Fibroblast of lung (primary cell): ENCODE results near the gene KNDC1.

Experiments used
- EZH2 ChIP-seq: IDR thresholded peaks from 2 replicates; pipeline ENCODE4 v1.5.1; 2012; ENCODE audit warnings: low read length, control low read depth, mild to moderate bottlenecking; ENCODE audit errors: missing control alignments
- TF ChIP-seq, protein P1 (sequence below), 2 donors: IDR thresholded peaks in 1 of 2; conservative IDR thresholded peaks in 1 of 2; 1 replicate in 1 of 2; 2 replicates in 1 of 2; pipeline ENCODE4 v1.5.1; 2011 to 2012; ENCODE audit warnings: low read length in 2 of 2, control low read depth in 1 of 2, inconsistent platforms in 1 of 2, low read depth in 1 of 2, mild to moderate bottlenecking in 1 of 2

DNA sequence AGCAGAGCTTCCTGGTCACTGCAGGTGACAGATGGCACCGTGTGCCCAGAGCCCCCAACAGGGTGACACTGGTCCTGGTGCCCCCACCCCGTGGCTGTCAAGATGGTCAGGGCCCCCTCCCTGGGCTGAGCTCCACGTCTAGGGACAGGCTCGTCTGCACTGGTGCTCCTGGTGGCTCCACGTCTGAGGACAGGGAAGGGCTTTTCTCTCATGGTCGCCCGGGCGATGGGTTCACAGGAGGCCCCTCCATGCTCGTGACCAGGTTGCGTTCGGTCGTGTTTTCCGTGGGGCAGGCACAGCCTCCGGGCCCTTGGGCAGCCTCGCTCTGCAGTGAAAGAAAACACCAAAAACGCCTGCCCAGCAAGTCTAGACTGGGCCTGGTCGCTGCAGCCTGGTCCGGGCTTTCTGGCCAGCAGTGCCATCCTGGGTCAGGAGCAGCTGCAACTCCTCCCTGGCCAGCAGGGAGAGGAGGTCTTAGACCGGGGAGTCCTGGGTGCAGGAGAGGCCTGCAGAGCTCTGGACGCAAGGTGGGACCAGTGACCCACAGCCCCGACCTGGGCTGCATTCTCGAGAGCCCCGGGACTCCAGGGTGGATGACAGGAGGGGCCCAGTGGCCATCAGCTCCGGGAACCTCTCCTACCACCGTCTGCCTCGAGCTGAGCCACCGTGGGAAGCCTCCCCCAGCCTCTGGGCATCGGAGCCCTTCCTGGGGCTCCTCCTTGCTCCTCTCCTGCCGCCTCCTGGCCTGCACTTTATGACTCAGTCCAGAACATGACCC is 42.1 kb downstream of the KNDC1 start:
- TF ChIP-seq, protein P1, sequence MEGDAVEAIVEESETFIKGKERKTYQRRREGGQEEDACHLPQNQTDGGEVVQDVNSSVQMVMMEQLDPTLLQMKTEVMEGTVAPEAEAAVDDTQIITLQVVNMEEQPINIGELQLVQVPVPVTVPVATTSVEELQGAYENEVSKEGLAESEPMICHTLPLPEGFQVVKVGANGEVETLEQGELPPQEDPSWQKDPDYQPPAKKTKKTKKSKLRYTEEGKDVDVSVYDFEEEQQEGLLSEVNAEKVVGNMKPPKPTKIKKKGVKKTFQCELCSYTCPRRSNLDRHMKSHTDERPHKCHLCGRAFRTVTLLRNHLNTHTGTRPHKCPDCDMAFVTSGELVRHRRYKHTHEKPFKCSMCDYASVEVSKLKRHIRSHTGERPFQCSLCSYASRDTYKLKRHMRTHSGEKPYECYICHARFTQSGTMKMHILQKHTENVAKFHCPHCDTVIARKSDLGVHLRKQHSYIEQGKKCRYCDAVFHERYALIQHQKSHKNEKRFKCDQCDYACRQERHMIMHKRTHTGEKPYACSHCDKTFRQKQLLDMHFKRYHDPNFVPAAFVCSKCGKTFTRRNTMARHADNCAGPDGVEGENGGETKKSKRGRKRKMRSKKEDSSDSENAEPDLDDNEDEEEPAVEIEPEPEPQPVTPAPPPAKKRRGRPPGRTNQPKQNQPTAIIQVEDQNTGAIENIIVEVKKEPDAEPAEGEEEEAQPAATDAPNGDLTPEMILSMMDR (conservative IDR thresholded peaks at IDR 0.05 in 1 of 2, IDR thresholded peaks at IDR 0.05 in 1 of 2; ENCODE audit: low read depth in 1 of 2, low read length in 2 of 2) = no peak
- no peak for TF ChIP-seq EZH2
